ENCODE measurements around the gene WSB2.

Gene WSB2

GRCh38 chr12:117986705-117987469 lies 74.1 kb downstream of the WSB2 start:
- H3K4me3 ChIP-seq (ENCODE audit: low read length) = no peak overlapping the region
- DNase-seq (ENCODE audit: low read depth) = peak; percentile 52
- TF ChIP-seq CTCF (conservative IDR thresholded peaks at IDR 0.05; ENCODE audit: low read depth, low read length) = no peak

DNA sequence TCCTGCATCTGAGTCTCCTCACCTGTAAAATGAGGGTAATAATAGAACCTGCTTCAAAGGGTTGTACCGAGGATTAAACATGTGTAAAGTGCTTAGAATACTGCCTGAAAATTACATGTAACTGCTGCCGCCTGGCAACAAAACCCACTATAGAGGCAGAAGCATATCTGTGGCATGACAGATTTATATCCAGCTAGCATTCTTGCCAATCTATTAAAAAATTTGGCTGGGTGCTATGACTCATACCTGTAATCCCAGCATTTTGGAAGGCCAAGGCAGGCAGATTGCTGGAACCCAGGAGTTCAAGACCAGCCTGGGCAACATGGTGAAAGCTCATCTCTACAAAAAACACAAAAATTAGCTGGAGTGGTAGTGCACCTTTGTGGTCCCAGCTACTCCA lies 75.8 kb downstream of the WSB2 start:
- no peak overlapping the region for H3K4me3 ChIP-seq (ENCODE audit: low read length)
- DNase-seq (ENCODE audit: low read depth) = no peak
- no peak for TF ChIP-seq CTCF (conservative IDR thresholded peaks at IDR 0.05; ENCODE audit: low read depth, low read length)

Data from retinal pigment epithelial cell (primary cell).